Common myeloid progenitor, CD34-positive (primary cell): ENCODE data around the gene BCL11A.
A peak's percentile ranks its signal among the peaks of the same experiment; 100 is the strongest.

Source experiments
- CTCF ChIA-PET: fragments of 350-600 bp; sonication (Branson Sonifier 250); formaldehyde crosslinking; loops from one replicate; lab custom pipeline; 2021; ENCODE audit warnings: antibody characterized with exemption; lab: Charles Lee
- POLR2A ChIA-PET: fragments of 350-600 bp; sonication (Branson Sonifier 250); formaldehyde crosslinking; loops from one replicate; lab custom pipeline; 2021; ENCODE audit warnings: antibody characterized with exemption; lab: Charles Lee
- DNase-seq, 3 donors: peaks; one replicate each; pipeline versions ENCODE4 v3.0.0 to v3.0.0-alpha.2; 2013
- H3K27ac ChIP-seq, 2 experiments: 1 replicate in 1 of 2; 2 replicates in 1 of 2; pipeline ENCODE4 v1.7.0; 2013; ENCODE audit warnings: inconsistent platforms in 2 of 2, low read length in 2 of 2, mild to moderate bottlenecking in 2 of 2, low read depth in 1 of 2, moderate library complexity in 1 of 2; ENCODE audit not compliant: severe bottlenecking in 2 of 2, insufficient read depth in 1 of 2, poor library complexity in 1 of 2
- H3K27me3 ChIP-seq, 5 experiments: replicated peaks in 2 of 5; 1 replicate in 3 of 5; 2 replicates in 2 of 5; pipeline versions ENCODE4 v1.6.1 to v1.7.0; 2013; ENCODE audit warnings: low read length in 4 of 5, mild to moderate bottlenecking in 2 of 5, moderate library complexity in 2 of 5, inconsistent platforms in 1 of 5; ENCODE audit not compliant: insufficient read depth in 5 of 5, control insufficient read depth in 4 of 5
- H3K36me3 ChIP-seq, 4 experiments: 1 replicate in 2 of 4; 2 replicates in 2 of 4; pipeline versions ENCODE4 v1.6.1 to v1.7.0; 2013; ENCODE audit warnings: low read length in 3 of 4, control low read depth in 1 of 4, mild to moderate bottlenecking in 1 of 4; ENCODE audit not compliant: control insufficient read depth in 4 of 4, insufficient read depth in 4 of 4
- H3K4me1 ChIP-seq, 4 experiments: 1 replicate in 3 of 4; 2 replicates in 1 of 4; pipeline versions ENCODE4 v1.6.1 to v1.7.1; 2013; ENCODE audit warnings: low read length in 3 of 4, mild to moderate bottlenecking in 3 of 4, control low read depth in 1 of 4, inconsistent platforms in 1 of 4, moderate library complexity in 1 of 4; ENCODE audit not compliant: control insufficient read depth in 4 of 4, insufficient read depth in 4 of 4; ENCODE audit errors: control extremely low read depth in 1 of 4
- H3K4me3 ChIP-seq, 7 experiments: 1 replicate in 4 of 7; 2 replicates in 3 of 7; pipeline versions ENCODE4 v1.5.1 to v1.7.0; 2013; ENCODE audit warnings: mild to moderate bottlenecking in 7 of 7, low read length in 6 of 7, moderate library complexity in 6 of 7, inconsistent platforms in 2 of 7, low read depth in 2 of 7, control low read depth in 1 of 7; ENCODE audit not compliant: insufficient read depth in 4 of 7, control insufficient read depth in 1 of 7; ENCODE audit errors: extremely low read depth in 1 of 7
- H3K9me3 ChIP-seq, 5 experiments: 1 replicate in 4 of 5; 2 replicates in 1 of 5; pipeline versions ENCODE4 v1.6.1 to v1.7.1; 2013; ENCODE audit warnings: low read length in 4 of 5, mild to moderate bottlenecking in 2 of 5, inconsistent platforms in 1 of 5, low read depth in 1 of 5, moderate library complexity in 1 of 5; ENCODE audit not compliant: control insufficient read depth in 4 of 5, insufficient read depth in 2 of 5; ENCODE audit errors: control extremely low read depth in 1 of 5
- WGBS: methylation state at CpG from one replicate; pipeline ENCODE4 v1.1.5; 2013; ENCODE audit not compliant: insufficient coverage; 5-methylcytosine and 5-hydroxymethylcytosine counted together

Gene BCL11A

DNA sequence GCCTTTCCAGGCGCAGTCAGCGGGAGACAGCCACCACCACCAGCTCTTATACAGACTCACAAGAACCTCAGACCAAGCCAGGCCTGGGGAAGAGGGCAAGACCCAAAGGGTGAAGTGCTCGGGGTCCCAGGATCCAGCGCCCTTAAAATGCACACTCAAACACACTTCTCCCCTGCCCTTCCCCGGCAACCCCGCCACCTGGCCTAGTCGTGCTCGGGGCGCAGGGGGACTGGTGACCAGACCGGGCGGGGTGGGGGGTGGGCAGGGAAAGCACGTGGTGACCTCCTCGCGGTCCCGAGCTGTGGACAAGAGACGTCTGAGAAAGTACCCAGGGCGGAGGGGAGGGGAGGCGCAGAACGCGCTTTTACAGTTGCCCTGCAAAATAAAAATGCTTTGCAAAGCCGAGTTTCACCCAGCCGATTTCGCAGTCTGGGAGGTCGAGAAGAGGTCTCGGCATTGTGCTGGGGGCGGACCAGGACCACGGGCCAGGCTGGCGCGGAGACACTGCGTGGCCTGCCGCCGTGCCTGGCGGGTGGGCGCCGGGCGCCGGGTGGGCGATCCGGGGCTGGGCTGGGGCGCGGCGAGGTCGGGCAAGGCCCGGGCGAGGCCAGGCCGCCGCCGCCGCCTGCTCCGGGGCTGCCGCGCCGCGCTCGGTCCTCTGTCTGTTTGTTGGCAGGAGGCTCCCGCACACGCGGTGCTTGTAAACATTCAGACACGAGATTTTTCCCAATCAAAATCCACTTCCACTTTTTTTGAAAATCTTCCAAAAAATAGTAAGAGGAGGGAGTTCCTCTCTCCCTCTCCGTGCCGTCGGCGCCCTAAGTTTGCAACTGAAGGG, 2.0 kb downstream of the BCL11A start:
- H3K4me3 ChIP-seq, result peak overlapping the region; percentile 82 to 100 (median 94)
- peaks cover 21 to 51% (median 36%) of the 10 kb centered on the region in 4 experiments for H3K4me1 ChIP-seq
- WGBS, result under 1% methylated on average over 50 of the region's 63 CpGs

DNA sequence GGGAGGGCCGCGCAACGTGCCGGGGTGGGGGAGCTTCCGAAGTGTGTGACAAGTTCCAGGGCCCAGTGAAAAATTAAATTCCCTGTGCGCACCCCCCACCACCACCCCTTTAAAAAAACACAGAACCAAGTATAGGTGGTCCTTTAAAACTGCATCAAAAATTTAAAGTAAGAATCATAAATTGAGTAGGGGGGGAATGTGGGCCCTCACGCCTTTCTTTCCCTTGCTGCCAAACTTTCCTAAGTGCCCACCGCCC, 2.5 kb downstream of the BCL11A start:
- CTCF ChIA-PET, result interaction anchor here (0.9 to 3.2 kb wide), 15 partner anchors 10 to 1788 kb away, joined by 3 to 19 read pairs (median 5); no protein-coding TSS in a partner anchor

More for the DNA sequence above, 2.0 kb downstream of the BCL11A start:
- peak in 2 of 3 donors; percentile 47 to 60 for DNase-seq
- ChIA-PET POLR2A (interaction anchor here (0.6 to 1.3 kb wide), 3 partner anchors 451 to 1819 kb away, joined by 3 to 4 read pairs (median 3); no protein-coding TSS in a partner anchor), CTCF (interaction anchor here (0.9 to 3.2 kb wide), 8 partner anchors 11 to 967 kb away, joined by 3 to 19 read pairs (median 5); no protein-coding TSS in a partner anchor)
- H3K27ac ChIP-seq, result peak overlapping the region; percentile 68 to 88
- H3K36me3 ChIP-seq, result peaks cover 0 to 4% (median under 1%) of the 10 kb centered on the region in 4 experiments
- no peaks in the 10 kb centered on the region for H3K9me3 ChIP-seq
- H3K27me3 ChIP-seq, result no peaks in the 10 kb centered on the region

DNA sequence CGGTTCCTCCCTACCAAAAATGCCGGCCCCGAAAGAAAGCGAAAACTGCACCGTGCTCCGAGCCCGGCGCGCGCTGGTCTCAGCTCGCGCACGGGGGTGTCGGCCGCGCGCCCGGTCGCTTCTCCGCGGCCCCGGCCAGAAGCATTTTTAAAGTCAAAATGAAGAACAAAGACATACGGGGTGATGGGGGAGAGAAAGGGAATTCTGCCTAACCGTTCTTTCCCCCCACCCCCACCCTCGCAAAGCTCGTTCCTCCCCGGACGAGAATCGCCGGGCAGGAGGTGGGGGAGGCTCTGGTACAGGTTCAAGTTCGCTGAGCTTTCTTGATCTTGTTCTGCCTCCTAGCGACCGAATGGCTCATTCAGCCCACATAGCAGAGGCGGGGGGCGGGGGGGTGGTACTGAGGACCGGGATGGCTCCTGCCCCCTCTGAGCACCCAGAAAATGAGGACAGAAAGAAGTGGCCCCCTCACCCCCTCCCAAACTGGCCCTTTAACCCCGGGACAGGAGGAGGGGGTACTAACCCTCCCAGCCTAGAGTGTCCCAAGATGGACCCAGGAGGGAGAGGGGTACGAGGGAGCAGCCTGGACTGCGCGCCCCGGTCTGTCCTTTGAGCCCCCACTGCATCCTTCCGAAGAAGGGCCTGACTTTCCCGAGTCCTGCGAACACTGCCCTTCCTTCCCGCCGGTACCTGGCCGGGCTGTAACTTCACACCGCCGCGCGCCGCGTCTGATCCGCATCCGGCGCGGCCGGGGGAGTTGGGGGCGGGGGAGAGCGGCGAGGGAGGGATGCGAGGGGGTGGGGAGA, 3.1 kb downstream of the BCL11A start:
- CTCF ChIA-PET, result interaction anchor here (0.7 to 3.2 kb wide), 30 partner anchors 8 to 1788 kb away, joined by 3 to 19 read pairs (median 4); no protein-coding TSS in a partner anchor
- DNase-seq, result peak; percentile 91 to 95 (median 95)
- Histone ChIP-seq H3K4me3 (peak overlapping the region; percentile 76 to 100 (median 94)), H3K9me3 (no peaks in the 10 kb centered on the region), H3K4me1 (peaks cover 25 to 51% (median 40%) of the 10 kb centered on the region in 4 experiments), H3K27me3 (no peaks in the 10 kb centered on the region), H3K27ac (peak overlapping the region; percentile 68 to 88), H3K36me3 (peaks cover 3 to 15% (median 9%) of the 10 kb centered on the region in 4 experiments)
- POLR2A ChIA-PET, result interaction anchor here (0.6 to 1.4 kb wide), 11 partner anchors 104 to 1818 kb away, joined by 3 to 11 read pairs (median 4); no protein-coding TSS in a partner anchor
- 0% methylated on average over 10 of the region's 62 CpGs for WGBS

More for the DNA sequence above, 2.5 kb downstream of the BCL11A start:
- Histone ChIP-seq H3K27me3 (no peaks in the 10 kb centered on the region), H3K27ac (peak overlapping the region; percentile 68 to 88), H3K36me3 (peaks cover 0 to 10% (median 5%) of the 10 kb centered on the region in 4 experiments), H3K9me3 (no peaks in the 10 kb centered on the region), H3K4me1 (peaks cover 21 to 51% (median 39%) of the 10 kb centered on the region in 4 experiments), H3K4me3 (peak overlapping the region; percentile 82 to 100 (median 94))
- no CpG with 5 or more reads among the region's 8 CpGs for WGBS
- DNase-seq, result no peak
- POLR2A ChIA-PET, result interaction anchor here (0.6 to 1.4 kb wide), 5 partner anchors 105 to 1818 kb away, joined by 3 to 6 read pairs (median 4); no protein-coding TSS in a partner anchor

DNA sequence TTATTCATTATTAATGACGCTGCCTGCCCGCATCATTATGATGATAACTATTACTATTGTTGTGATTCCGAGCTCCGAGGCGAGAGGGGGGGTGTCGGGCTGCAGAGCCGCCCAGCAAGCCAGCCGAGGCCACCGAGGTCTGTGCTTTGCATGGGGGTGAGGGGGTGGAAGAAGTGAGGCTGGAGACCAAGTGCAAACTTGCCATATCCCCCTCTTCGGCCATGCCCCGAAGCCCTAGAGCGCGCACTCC, 3.6 kb downstream of the BCL11A start:
- Histone ChIP-seq H3K27me3 (no peaks in the 10 kb centered on the region), H3K4me1 (peaks cover 27 to 57% (median 44%) of the 10 kb centered on the region in 4 experiments), H3K27ac (peak overlapping the region; percentile 54 to 88), H3K9me3 (no peaks in the 10 kb centered on the region), H3K36me3 (peaks cover 7 to 20% (median 12%) of the 10 kb centered on the region in 4 experiments), H3K4me3 (peak overlapping the region; percentile 76 to 100 (median 94))
- DNase-seq, result no peak
- WGBS, result 0% methylated on average over 7 of the region's 13 CpGs
- CTCF ChIA-PET, result interaction anchor here (0.7 to 3.2 kb wide), 29 partner anchors 9 to 1787 kb away, joined by 3 to 19 read pairs (median 4); no protein-coding TSS in a partner anchor
- POLR2A ChIA-PET, result interaction anchor here (0.6 to 1.4 kb wide), 6 partner anchors 104 to 1257 kb away, joined by 3 to 6 read pairs (median 4); no protein-coding TSS in a partner anchor

- H3K36me3 ChIP-seq, result peaks cover 8 to 25% (median 17%) of the 10 kb centered on the region in 4 experiments
- no peaks in the 10 kb centered on the region for H3K27me3 ChIP-seq
Observed at GRCh38 chr2:60549238-60549927, 4.1 kb downstream of the BCL11A start.

DNA sequence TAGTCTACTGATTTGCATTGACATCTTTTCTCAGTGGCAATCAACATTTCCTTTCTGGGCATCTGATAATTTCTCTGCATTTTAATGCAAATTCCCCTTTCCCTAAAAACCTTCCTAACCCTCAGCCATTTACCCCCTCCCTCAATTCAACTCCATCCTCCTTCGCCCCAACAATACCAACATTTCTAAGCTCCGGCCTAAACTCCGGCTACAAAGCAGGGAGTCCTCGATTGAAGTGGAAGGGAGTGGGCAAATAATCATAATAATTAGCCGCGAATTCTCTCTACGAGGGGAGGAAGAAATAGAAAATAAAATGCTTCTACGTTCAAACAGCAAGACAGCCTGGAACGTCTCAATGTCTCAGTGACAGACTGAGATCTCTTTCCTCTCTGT, 4.6 kb downstream of the BCL11A start:
- no peaks in the 10 kb centered on the region for H3K27me3 ChIP-seq
- peak overlapping the region; percentile 54 to 88 for H3K27ac ChIP-seq
- WGBS, result no CpG with 5 or more reads among the region's 9 CpGs
- ChIA-PET POLR2A (interaction anchor here (0.6 kb wide), 1 partner anchor 12 kb away, joined by 3 read pairs; no protein-coding TSS in a partner anchor), CTCF (interaction anchor here (0.8 to 3.2 kb wide), 9 partner anchors 8 to 1247 kb away, joined by 3 to 19 read pairs (median 5); no protein-coding TSS in a partner anchor)
- no peaks in the 10 kb centered on the region for H3K9me3 ChIP-seq
- H3K4me3 ChIP-seq, result peak overlapping the region in 6 of 7 experiments; percentile 82 to 100 (median 94)
- no peak for DNase-seq
- H3K4me1 ChIP-seq, result peaks cover 27 to 65% (median 51%) of the 10 kb centered on the region in 4 experiments
- H3K36me3 ChIP-seq, result peaks cover 11 to 31% (median 22%) of the 10 kb centered on the region in 4 experiments

More at GRCh38 chr2:60549238-60549927, 4.1 kb downstream of the BCL11A start:
- peak overlapping the region; percentile 76 to 100 (median 94) for H3K4me3 ChIP-seq
- 1% methylated on average over 33 of the region's 40 CpGs for WGBS
- peak in 2 of 3 donors; percentile 52 to 65 for DNase-seq
- ChIA-PET POLR2A (interaction anchor here (0.7 to 1.4 kb wide), 2 partner anchors 212 to 1256 kb away, joined by 3 to 4 read pairs; no protein-coding TSS in a partner anchor), CTCF (interaction anchor here (0.7 to 3.2 kb wide), 27 partner anchors 9 to 1787 kb away, joined by 3 to 19 read pairs (median 4); no protein-coding TSS in a partner anchor)
- no peaks in the 10 kb centered on the region for H3K9me3 ChIP-seq
- peaks cover 27 to 61% (median 49%) of the 10 kb centered on the region in 4 experiments for H3K4me1 ChIP-seq
- H3K27ac ChIP-seq, result peak overlapping the region; percentile 54 to 88
